Muscle of leg (tissue), 11 donors: ENCODE measurements around the gene HKDC1. TPM values are rescaled to one million over a fixed set of nuclear protein-coding genes. Genes with fewer than 3 reads are reported as not detected.
A peak's percentile ranks its signal among the peaks of the same experiment; 100 is the strongest.

Source experiments
- DNase-seq: peaks from one replicate; pipeline ENCODE4 v3.0.0; 2013
- H3K27ac ChIP-seq: one replicate; pipeline ENCODE4 v1.5.1; 2013; ENCODE audit warnings: mild to moderate bottlenecking, low read length, control low read depth
- H3K27me3 ChIP-seq: one replicate; pipeline ENCODE4 v1.6.1; 2013; ENCODE audit warnings: low read length; ENCODE audit not compliant: control insufficient read depth, insufficient read depth
- H3K36me3 ChIP-seq: one replicate; pipeline ENCODE4 v1.6.1; 2013; ENCODE audit warnings: low read length; ENCODE audit not compliant: control insufficient read depth, insufficient read depth
- H3K4me1 ChIP-seq: one replicate; pipeline ENCODE4 v1.6.1; 2013; ENCODE audit warnings: low read length; ENCODE audit not compliant: control insufficient read depth, insufficient read depth
- H3K4me3 ChIP-seq: one replicate; pipeline ENCODE4 v1.5.1; 2013; ENCODE audit warnings: low read length, control low read depth
- H3K9me3 ChIP-seq: replicated peaks from 2 replicates; pipeline ENCODE4 v1.6.1; 2013; ENCODE audit warnings: low read depth, low read length; ENCODE audit not compliant: control insufficient read depth
- WGBS: methylation state at CpG from one replicate; pipeline ENCODE4 v1.1.5; 2013; ENCODE audit warnings: missing lambda C conversion rate; ENCODE audit not compliant: insufficient coverage; 5-methylcytosine and 5-hydroxymethylcytosine counted together
- polyA plus RNA-seq, 8 donors: library from polyadenylated mRNA; unstranded; fragments of 120-200 nt; gene quantifications; one replicate each; pipeline versions ENCODE4 v1.2.1 to v1.2.3, GENCODE V29; 2013; ENCODE audit warnings: inconsistent platforms in 1 of 8, low replicate concordance in 1 of 8; ENCODE audit not compliant: insufficient read length in 8 of 8, insufficient read depth in 1 of 8
- total RNA-seq: library from RNA; stranded (reverse); fragments of 120-200 nt; gene quantifications from one replicate; pipeline ENCODE4 v1.2.4, GENCODE V29; 2013

HKDC1 gene
- total and polyA plus RNA-seq, 9 donors: 0.04 to 3.4 (median 0.12) TPM

DNA sequence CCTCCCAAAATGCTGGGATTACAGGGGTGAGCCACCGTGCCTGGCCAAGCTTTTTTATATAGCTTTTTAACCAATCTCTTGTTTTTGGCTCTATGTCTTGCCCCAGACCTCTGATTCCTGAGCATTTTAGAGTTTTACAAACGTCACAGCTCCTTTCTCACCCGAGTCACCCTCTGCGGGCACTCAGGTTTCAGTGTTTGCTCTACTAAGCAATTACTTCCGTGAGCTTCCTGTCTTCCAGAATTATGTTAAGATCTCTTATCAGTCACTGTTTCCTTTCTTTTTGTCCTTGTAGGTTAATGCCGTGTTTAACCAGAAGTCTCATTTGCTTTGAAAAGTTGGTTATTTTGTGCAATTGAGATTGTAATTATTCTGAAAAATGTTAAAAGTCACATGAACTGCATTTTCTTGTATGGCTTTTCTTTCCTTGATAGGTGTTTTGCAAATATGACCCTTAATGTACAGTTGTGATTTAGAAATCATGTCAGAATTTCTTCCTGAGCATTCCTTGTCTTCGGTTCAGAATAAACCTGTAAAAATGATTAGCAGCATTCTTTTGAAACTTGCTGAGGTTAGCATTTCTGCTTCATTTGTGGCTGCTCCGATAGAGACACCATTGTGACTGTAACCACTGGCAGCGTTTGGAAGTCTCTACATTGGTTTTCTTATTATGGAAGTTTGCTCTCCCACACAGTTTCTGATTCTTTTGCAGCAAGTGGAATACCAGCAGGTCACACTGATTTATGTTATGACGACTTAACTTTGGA lies 4.5 kb upstream of the HKDC1 start:
- Histone ChIP-seq H3K4me3 (no peak overlapping the region), H3K27ac (no peak overlapping the region), H3K4me1 (no peaks in the 10 kb centered on the region), H3K27me3 (peaks cover 8% of the 10 kb centered on the region), H3K9me3 (no peaks in the 10 kb centered on the region), H3K36me3 (no peaks in the 10 kb centered on the region)
- DNase-seq: no peak
- 46% methylated on average over 2 of the region's 10 CpGs for WGBS

DNA sequence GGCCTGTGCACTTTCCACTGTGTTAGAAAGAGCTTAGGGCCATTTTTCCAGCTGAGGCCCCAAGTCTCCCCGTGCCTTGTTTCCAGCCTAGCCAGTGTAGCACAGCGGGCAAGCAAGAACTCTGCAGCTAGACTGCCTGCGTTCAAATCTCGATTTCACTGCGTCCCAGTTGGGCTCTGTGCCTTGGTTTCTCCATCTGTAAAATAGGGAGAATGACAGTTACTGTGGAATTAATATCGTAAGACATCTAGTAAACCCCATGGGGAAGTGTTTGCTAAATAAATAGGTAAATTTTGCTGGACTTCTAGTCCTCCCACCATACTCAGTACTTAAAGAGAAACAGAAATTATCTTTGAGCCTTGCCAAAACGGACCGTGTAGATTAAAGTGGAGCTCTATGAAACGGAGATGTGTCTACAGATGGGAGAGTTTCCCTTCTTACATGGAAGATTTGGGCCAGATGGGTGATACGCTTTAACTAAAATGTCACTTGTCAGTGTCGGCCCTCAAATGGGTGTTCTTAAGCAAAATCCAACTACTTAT lies 3.5 kb upstream of the HKDC1 start:
- no peak for DNase-seq
- WGBS: 84% methylated on average over 5 of the region's 11 CpGs
- Histone ChIP-seq H3K9me3 (no peaks in the 10 kb centered on the region), H3K4me1 (no peaks in the 10 kb centered on the region), H3K27me3 (peaks cover 8% of the 10 kb centered on the region), H3K27ac (no peak overlapping the region), H3K4me3 (no peak overlapping the region), H3K36me3 (no peaks in the 10 kb centered on the region)

DNA sequence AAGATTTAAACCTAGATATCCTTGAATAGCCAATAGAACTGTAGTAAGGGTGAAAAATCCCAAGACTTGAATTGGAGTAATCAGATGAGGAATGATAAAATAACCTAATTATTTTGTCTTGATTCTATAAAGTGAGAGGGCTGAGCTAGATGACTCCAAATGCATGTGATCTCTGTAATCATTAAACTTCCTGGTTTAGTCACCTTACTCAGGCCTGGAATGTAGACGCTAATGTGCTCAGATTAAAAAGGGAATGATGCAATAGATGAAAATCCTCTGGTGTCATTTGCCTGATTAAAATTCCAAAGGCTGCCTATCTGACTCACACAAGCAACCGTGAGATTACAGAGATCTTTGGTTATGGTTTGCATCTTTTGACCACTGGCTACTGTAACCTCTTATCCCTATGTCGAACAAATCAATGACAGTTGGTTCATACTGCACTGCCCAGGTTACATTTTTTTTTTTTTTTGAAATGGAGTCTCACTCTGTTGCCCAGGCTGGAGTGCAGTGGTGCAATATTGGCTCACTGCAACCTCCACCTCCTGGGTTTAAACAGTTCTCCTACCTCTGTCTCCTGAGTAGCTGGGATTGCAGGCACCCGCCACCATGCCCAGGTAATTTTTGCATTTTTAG lies 2.9 kb upstream of the HKDC1 start:
- 80% methylated on average over 1 of the region's 4 CpGs for WGBS
- no peaks in the 10 kb centered on the region for H3K36me3 ChIP-seq
- no peak overlapping the region for H3K4me3 ChIP-seq
- H3K27me3 ChIP-seq: peaks cover 8% of the 10 kb centered on the region
- H3K27ac ChIP-seq: no peak overlapping the region
- H3K9me3 ChIP-seq: no peaks in the 10 kb centered on the region
- no peak for DNase-seq
- H3K4me1 ChIP-seq: no peaks in the 10 kb centered on the region

DNA sequence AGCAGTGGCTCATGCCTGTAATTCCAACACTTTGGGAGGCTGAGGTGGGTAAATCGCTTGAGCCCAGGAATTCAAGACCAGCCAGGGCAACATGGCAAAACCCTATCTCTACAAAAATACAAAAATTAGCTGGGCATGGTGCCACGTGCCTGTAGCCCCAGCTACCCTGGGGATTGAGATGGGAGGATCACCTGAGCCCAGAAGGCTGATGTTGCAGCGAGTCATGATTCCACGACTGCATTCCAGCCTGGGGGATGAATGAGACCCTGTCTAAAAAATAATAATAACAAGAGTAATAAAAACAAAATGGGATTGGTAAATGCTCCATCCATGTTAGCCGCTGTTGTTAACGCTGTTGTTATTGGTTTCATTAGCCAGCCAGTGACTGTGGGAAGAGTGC lies 1.3 kb upstream of the HKDC1 start:
- no peaks in the 10 kb centered on the region for H3K36me3 ChIP-seq
- H3K4me1 ChIP-seq: no peaks in the 10 kb centered on the region
- no peak overlapping the region for H3K4me3 ChIP-seq
- no peak overlapping the region for H3K27ac ChIP-seq
- WGBS: 83% methylated on average over 3 of the region's 6 CpGs
- no peak for DNase-seq
- peaks cover 8% of the 10 kb centered on the region for H3K27me3 ChIP-seq
- H3K9me3 ChIP-seq: no peaks in the 10 kb centered on the region

DNA sequence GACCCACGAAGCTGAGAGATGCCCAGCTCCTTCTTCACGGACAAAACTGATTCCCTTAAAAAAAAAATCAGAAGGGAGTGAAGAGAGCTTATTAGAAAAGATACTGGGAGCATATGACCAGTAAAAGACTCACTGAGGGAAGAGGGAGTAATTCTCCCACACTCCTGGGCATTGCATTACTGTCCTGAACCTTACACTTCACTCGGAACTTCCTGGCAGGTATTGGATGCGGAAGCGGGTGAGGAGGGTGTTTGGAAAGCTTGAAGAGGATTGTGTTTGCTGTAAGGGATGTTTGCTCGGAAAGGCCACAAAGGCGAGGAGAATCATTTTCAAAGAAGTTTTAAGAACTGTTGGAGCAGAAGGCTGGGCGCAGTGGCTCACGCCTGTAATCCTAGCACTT lies 375 bp downstream of the HKDC1 start:
- Histone ChIP-seq H3K36me3 (no peaks in the 10 kb centered on the region), H3K4me1 (peaks cover 2% of the 10 kb centered on the region), H3K27me3 (peaks cover 5% of the 10 kb centered on the region), H3K9me3 (no peaks in the 10 kb centered on the region), H3K27ac (no peak overlapping the region), H3K4me3 (no peak overlapping the region)
- DNase-seq: no peak
- WGBS: 73% methylated on average over 4 of the region's 9 CpGs

DNA sequence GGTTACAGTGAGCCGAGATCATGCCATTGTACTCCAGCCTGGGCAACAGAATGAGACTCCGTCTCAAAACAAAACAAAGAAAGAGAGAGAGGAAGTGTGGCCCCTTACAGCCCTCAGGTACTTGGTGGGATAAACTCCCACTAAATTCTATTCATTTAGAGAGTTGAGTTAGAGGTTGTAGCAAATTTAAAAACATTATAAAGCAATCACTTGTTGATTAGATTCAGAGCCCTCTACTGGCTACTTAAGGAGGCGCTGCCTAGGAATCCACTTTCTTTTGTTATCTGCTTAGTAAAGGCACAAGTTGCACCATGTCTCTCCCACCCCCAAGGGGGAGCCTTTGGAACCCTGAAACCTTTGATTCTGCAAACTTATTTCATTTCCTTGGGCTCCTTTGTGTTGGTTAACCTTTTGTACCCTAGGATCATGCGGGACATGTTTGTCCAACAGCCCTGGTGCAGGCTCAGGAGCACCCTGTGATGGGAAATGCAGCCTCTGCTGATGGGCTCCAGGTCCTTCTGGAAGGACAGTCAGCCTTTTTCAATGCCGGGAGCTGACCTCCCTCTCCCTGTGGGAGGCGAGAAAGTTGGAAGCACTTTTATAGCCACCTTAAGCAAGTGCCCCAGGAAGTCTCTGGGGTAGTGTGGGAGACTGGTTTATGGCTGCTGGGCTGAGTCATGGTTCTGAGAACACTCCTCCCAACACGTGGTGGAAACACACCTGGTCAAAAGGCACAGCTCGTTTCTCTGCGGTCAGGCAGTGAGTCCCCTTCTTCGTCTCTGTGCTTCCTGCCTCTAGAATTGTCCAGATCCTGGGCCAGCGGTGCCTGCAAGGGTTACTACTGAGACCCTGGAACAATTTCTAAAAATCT lies 2.3 kb downstream of the HKDC1 start:
- H3K4me1 ChIP-seq: peaks cover 2% of the 10 kb centered on the region
- 33% methylated on average over 7 of the region's 11 CpGs for WGBS
- H3K4me3 ChIP-seq: no peak overlapping the region
- H3K9me3 ChIP-seq: no peaks in the 10 kb centered on the region
- peak; percentile 27 for DNase-seq
- peaks cover 3% of the 10 kb centered on the region for H3K27me3 ChIP-seq
- no peaks in the 10 kb centered on the region for H3K36me3 ChIP-seq
- no peak overlapping the region for H3K27ac ChIP-seq

DNA sequence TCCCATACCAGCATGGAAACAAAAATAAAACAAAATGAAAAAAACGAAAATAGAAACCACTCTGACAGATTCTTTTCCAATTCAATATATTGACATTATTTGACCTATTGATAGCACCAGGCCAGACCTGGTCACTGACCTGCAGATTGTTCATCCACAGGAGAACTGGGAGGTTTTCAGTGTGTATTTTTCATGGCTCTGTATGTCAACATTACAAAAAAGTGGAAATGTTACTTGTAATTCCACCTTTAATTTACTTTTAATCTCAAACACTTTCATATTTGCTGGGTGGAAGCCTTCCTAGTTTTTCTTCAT lies 2.9 kb downstream of the HKDC1 start:
- peaks cover 2% of the 10 kb centered on the region for H3K4me1 ChIP-seq
- no peaks in the 10 kb centered on the region for H3K36me3 ChIP-seq
- H3K27me3 ChIP-seq: peaks cover 3% of the 10 kb centered on the region
- H3K4me3 ChIP-seq: no peak overlapping the region
- no CpG with 5 or more reads among the region's 1 CpG for WGBS
- DNase-seq: no peak
- H3K27ac ChIP-seq: no peak overlapping the region
- H3K9me3 ChIP-seq: no peaks in the 10 kb centered on the region

DNA sequence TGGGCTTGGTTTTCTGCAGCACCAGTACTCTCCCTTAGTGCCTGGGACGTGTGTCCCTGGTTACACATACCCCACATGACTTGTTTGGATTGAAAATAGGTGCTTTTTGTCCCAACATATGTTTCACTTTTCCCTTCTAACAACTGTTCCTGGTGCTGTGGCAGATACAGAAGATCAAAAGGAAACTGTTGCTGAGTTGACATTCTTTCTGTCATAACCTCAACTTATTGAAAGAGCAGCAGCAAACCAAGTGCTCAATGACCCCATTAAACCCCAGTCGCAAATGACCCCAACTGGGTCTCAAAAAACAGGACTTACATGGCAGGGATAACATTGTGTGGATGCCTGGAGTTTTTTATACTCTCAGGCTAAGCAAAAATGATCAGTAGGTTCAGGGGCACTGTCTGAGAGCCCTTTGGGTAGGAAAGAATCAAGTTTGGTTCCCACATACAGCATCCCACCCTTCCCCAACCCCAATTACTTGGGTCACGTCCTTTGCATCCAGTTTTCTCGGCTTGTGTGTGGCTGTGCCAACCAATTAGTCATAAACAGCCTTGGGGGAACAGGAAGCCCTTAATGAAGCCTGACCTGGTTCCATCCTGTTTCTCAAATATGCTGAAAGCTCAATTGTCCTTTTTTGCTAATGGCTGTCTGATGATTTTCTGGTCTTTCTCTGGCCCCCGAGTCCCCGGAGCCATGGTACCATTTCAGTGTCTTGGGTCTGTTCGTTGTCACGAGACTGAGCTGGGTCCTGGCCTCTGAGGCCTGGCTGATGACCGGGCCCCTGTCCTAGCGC lies 4.9 kb downstream of the HKDC1 start:
- Histone ChIP-seq H3K9me3 (no peaks in the 10 kb centered on the region), H3K4me1 (peaks cover 2% of the 10 kb centered on the region), H3K27me3 (peaks cover 6% of the 10 kb centered on the region), H3K4me3 (no peak overlapping the region), H3K36me3 (no peaks in the 10 kb centered on the region), H3K27ac (peak overlapping the region; percentile 25)
- WGBS: 30% methylated on average over 5 of the region's 10 CpGs
- peak; percentile 22 for DNase-seq

DNA sequence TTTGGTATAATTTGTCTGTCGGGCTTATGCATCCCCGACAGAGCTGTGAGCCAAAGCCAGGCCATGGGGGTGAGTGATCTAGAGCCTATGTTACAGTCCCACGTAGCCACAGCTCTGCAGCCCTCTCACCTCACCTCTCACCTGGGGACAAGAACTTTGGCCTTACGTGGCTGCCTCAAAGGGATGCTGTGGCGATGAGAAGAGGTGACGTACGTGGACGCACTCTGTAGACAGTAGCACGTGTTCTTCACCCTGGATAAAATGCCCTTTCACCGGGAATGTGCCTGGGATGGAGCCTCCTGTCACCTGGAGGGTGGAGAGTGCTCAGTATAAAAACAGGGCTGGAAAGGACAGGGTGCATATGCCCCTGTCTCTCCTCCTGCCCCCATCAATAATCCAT lies 5.5 kb downstream of the HKDC1 start:
- H3K27ac ChIP-seq: peak overlapping the region; percentile 25
- no CpG with 5 or more reads among the region's 10 CpGs for WGBS

More for the DNA sequence above, 5.5 kb downstream of the HKDC1 start:
- Histone ChIP-seq H3K4me3 (no peak overlapping the region), H3K36me3 (no peaks in the 10 kb centered on the region), H3K9me3 (no peaks in the 10 kb centered on the region), H3K4me1 (peaks cover 2% of the 10 kb centered on the region), H3K27me3 (peaks cover 6% of the 10 kb centered on the region)
- no peak for DNase-seq
